Gastrocnemius medialis (tissue), 4 donors: ENCODE results near the gene KISS1. TPM values are rescaled to one million over a fixed set of nuclear protein-coding genes. Genes with fewer than 3 reads are reported as not detected.

Experiments
- ATAC-seq, 2 donors: fragments of 150-250 bp; one replicate each; pipeline ENCODE4 v1.9.1; 2016
- DNase-seq, 2 donors: peaks; one replicate each; pipeline ENCODE4 v3.0.0-alpha.2; 2019
- H3K27ac ChIP-seq, 4 donors: fragments of 200-600 bp; sonication (generic); 1 replicate in 1 of 4; 2 replicates in 3 of 4; pipeline ENCODE4 v1.5.1; 2016 to 2018; ENCODE audit warnings: mild to moderate bottlenecking in 2 of 4, moderate library complexity in 1 of 4
- H3K27me3 ChIP-seq, 3 donors: fragments of 200-600 bp; sonication (generic) in 2 of 3; 1 replicate in 1 of 3; 2 replicates in 2 of 3; pipeline versions ENCODE4 v1.5.1 to v1.6.0; 2016 to 2019; ENCODE audit warnings: mild to moderate bottlenecking in 1 of 3, moderate library complexity in 1 of 3
- H3K36me3 ChIP-seq, 2 donors: fragments of 200-600 bp; sonication (generic) in 1 of 2; one replicate each; pipeline ENCODE4 v1.5.1; 2017 to 2018
- H3K4me1 ChIP-seq, 2 donors: fragments of 200-600 bp; sonication (generic) in 1 of 2; one replicate each; pipeline ENCODE4 v1.5.1; 2016 to 2017; ENCODE audit warnings: mild to moderate bottlenecking in 2 of 2
- H3K4me3 ChIP-seq, 4 donors: fragments of 200-600 bp; sonication (generic) in 3 of 4; 1 replicate in 1 of 4; 2 replicates in 3 of 4; pipeline ENCODE4 v1.5.1; 2016 to 2019; ENCODE audit warnings: mild to moderate bottlenecking in 2 of 4
- H3K9me3 ChIP-seq, 3 donors: fragments of 200-600 bp; sonication (generic) in 2 of 3; 1 replicate in 1 of 3; 2 replicates in 2 of 3; pipeline ENCODE4 v1.5.1; 2016 to 2019
- CTCF ChIP-seq, 5 experiments: fragments of 450-650 bp in 3 of 5; fragments of 200-600 bp in 2 of 5; sonication (generic) in 2 of 5; IDR thresholded peaks in 4 of 5; conservative IDR thresholded peaks in 1 of 5; 1 replicate in 4 of 5; 2 replicates in 1 of 5; pipeline ENCODE4 v1.5.1; 2016 to 2019; ENCODE audit warnings: antibody characterized with exemption in 5 of 5, mild to moderate bottlenecking in 3 of 5, moderate library complexity in 3 of 5
- POLR2A ChIP-seq, 2 donors: fragments of 450-650 bp; IDR thresholded peaks; one replicate each; pipeline ENCODE4 v1.6.1; 2017; ENCODE audit warnings: antibody characterized with exemption in 2 of 2, mild to moderate bottlenecking in 2 of 2, moderate library complexity in 2 of 2
- in situ Hi-C, 4 donors: fragments of 200-750 bp; cut with MboI; loops; one replicate each; pipeline versions ENCODE4 v1.15.0 to v1.8.0; 2017; ENCODE audit warnings: low sequenced_read_pairs in 4 of 4
- intact Hi-C: fragments of 100-400 bp; cut with DNase I; formaldehyde crosslinking; loops from one replicate; pipeline ENCODE4 v1.15.1; 2023; ENCODE audit warnings: low total_unique reads
- total RNA-seq, 4 donors: library from RNA; depleted of rRNA; stranded (reverse); fragments of >200 nt; gene quantifications; one replicate each; pipeline versions ENCODE4 v1.1.0 to v1.2.3, GENCODE V29; 2016

Gene KISS1
- total RNA-seq, 4 donors from 2014 or later: not detected

GRCh38 chr1:204141131-204141530, 55.2 kb downstream of the KISS1 start:
- ATAC-seq (no peak), DNase-seq (no peak)
- TF ChIP-seq POLR2A (IDR thresholded peaks at IDR 0.05) (no peak), CTCF (IDR thresholded peaks at IDR 0.05 in 4 of 5, conservative IDR thresholded peaks at IDR 0.05 in 1 of 5) (no peak)
- no peak overlapping the region for H3K27ac ChIP-seq
- intact Hi-C loops (no loop called here), in situ Hi-C loops (no loop called here)
- no peaks in the 10 kb centered on the region for H3K4me1 ChIP-seq
- H3K9me3 ChIP-seq: no peaks in the 10 kb centered on the region
- no peak overlapping the region for H3K4me3 ChIP-seq
- no peaks in the 10 kb centered on the region for H3K36me3 ChIP-seq
- H3K27me3 ChIP-seq: no peaks in the 10 kb centered on the region

Other genes with a start within 250 kb of the KISS1 start
- gene SOX13, start 123.4 kb downstream of the KISS1 start, total RNA-seq: 10 to 100 TPM; 15.6 to 31.1 (median 16.3) TPM
- 1 to 10 TPM in 3 of 4 donors, under 1 TPM in 1; 0.66 to 3.1 (median 2.3) TPM for gene ETNK2, start 44.4 kb downstream of the KISS1 start, total RNA-seq
- gene REN, start 30.2 kb downstream of the KISS1 start, total RNA-seq: under 1 TPM in 1 of 4 donors, not detected in 3; 0.22 TPM
- gene GOLT1A, start 17.5 kb upstream of the KISS1 start, total RNA-seq: 1 to 10 TPM in 2 of 4 donors, not detected in 2; 1.1 to 1.3 TPM
- gene PLEKHA6, start 163.4 kb upstream of the KISS1 start, total RNA-seq: 10 to 100 TPM in 2 of 4 donors, 1 to 10 TPM in 2; 4.3 to 13.2 (median 7.7) TPM
- gene PPP1R15B, start 215.3 kb upstream of the KISS1 start, total RNA-seq: 10 to 100 TPM; 23.8 to 33.0 (median 25.9) TPM